Hematopoietic multipotent progenitor cell treated with erythropoietin and hydrocortisone succinate and interleukin-3 and kit ligand, for 8 days (in vitro differentiated cells): ENCODE data around the gene SCD5.

Experiments
- DNase-seq: peaks from one replicate; pipeline ENCODE4 v3.0.0-alpha.2; 2015

The SCD5 gene

DNA sequence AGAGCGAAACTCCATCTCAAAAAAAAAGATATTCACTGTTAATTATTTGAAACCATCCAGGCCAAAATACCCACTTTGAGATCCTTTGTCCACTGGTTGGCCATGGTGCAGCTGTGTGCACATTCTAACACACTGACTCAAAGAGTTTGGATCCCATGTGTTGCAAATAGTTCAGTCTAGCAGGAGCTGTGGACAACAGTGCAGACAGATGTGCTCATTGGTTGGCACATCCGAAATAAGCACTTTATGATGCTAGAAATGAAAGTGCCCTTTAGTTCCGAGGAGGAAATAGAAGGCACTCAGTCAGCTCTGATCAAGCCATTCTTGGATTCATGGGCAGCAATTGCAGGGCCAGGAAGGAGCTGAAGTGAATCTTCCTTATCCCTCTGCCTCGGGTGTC lies 173.8 kb downstream of the SCD5 start:
- DNase-seq: no peak

- no peak for DNase-seq
Measured at GRCh38 chr4:82623121-82623683, 175.4 kb downstream of the SCD5 start.

DNA sequence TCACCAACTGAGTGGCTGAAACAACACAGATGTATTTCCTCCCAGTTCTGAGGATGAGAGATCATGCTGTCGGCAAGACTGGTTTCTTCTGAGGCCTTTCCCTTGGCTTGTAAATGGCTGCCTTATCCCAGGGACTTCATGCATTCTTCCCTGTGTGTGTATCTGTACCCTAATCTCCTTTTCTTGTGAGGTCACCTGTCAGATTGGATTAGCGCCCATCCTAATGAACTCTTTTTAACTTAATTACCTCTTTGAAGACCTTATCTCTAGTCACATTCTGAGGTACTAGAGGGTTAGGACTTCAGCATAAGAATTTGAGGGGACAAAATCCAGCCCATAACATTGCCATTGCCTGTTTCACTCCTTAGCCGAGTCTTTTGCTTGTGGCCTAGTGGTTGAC lies 177.3 kb downstream of the SCD5 start:
- no peak for DNase-seq

- no peak for DNase-seq
Measured at GRCh38 chr4:82620126-82620735, 178.4 kb downstream of the SCD5 start.

- DNase-seq: no peak
Measured at GRCh38 chr4:82618103-82618720, 180.4 kb downstream of the SCD5 start.

GRCh38 chr4:82614838-82615449 lies 183.7 kb downstream of the SCD5 start:
- DNase-seq: peak; percentile 4

DNA sequence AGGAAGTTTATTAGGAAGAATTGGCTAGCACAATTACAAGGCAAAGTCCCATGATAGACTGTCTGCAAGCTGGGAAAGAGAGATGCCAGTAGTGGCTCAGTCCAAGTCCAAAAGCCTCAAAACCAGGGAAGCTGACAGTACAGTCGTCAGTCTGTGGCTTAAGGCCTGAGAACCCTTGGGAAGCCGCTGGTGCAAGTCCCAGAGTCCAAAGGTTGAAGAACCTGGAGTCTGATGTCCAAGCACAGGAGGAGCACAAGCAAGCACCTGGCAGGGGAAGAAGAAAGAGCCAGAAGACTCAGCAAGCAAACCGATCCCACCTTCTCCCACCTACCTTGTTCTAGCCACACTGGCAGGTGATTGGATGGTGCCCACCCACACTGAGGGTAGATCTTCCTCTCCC lies 185.5 kb downstream of the SCD5 start:
- DNase-seq: no peak

DNA sequence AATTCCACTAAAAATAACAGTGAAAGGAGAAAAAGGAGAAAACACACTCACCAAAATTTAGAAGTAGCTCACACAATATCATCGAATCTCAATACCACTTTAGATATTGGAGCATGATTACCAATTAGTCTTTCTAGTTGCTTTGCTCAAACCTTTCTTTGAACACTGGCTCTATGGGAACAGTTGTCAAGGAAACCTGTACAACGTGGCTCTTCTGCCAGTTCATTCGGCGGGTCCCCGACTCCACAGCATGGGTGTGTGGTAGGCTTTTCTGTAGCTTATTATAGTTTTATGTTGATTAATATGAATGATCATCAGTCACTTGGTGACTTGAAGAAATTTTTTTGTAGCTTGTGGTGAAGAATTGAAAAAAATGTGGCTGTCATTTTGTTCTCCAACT lies 186.6 kb downstream of the SCD5 start:
- DNase-seq: no peak

DNA sequence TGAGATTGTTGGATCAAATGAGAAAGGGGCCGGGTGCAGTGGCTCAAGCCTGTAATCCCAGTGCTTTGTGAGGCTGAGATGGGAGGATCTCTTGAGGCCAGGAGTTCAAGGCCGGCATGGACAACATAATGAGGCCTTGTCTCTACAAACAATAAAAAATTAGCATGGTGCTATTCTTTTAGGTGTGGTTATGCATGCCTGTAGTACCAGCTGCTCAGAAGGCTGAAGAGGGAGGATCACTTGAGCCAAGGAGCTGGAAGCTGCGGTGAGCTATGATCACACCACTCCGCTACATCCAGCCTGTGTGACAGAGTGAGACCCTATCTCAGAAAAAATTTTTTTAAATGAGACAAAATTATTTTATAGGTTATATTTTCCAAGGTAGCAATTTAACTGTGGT lies 187.1 kb downstream of the SCD5 start:
- DNase-seq: no peak

DNA sequence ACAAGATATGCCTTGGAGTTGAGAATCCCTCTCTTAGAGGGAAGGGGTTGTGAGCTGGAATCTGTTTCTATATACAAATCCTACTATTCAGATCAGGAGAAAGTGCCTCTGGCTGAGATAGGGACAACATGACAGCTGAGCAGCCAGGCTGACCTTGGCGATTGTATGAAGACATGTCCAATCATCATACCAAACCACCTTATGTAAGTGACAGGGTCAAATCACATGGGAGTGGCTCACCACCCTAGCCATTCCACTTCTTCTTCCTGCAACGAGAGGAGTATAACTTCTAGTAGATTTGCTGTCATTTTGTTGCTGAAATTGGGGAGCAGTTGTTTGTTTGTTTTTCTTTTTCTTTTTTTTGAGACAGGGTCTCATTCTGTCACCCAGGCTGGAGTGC lies 188.6 kb downstream of the SCD5 start:
- no peak for DNase-seq

GRCh38 chr4:82606622-82607021 lies 192.0 kb downstream of the SCD5 start:
- DNase-seq: no peak

- no peak for DNase-seq
Measured at GRCh38 chr4:82604522-82604921, 194.1 kb downstream of the SCD5 start.

- DNase-seq: no peak
Measured at GRCh38 chr4:82601242-82602015, 197.2 kb downstream of the SCD5 start.

GRCh38 chr4:82599336-82599735 lies 199.3 kb downstream of the SCD5 start:
- DNase-seq: peak; percentile 17

- no peak for DNase-seq
Measured at GRCh38 chr4:82594456-82594855, 204.1 kb downstream of the SCD5 start.

GRCh38 chr4:82593411-82593810 lies 205.2 kb downstream of the SCD5 start:
- DNase-seq: no peak

GRCh38 chr4:82592639-82593038 lies 206.0 kb downstream of the SCD5 start:
- DNase-seq: no peak

- no peak for DNase-seq
Measured at GRCh38 chr4:82591592-82591991, 207.0 kb downstream of the SCD5 start.

DNA sequence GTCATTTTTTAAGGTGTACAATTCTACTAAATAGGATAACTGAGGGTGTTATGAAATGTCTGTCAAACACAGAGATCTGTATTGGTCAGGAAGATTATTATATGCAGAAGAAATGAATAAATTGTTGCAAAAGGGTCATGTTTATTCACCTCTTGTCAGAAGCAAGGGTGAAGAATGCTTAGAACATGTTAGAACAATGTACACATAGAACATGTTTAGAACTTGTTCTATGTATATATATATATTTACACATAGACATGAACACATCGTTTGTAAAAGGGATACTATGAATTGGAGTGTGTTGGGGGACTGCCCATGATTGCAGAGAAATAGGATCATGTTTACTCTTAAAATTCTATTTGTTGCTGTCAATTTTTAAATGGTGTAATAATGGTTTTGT lies 208.8 kb downstream of the SCD5 start:
- no peak for DNase-seq

- DNase-seq: no peak
Measured at GRCh38 chr4:82588771-82589270, 209.8 kb downstream of the SCD5 start.

DNA sequence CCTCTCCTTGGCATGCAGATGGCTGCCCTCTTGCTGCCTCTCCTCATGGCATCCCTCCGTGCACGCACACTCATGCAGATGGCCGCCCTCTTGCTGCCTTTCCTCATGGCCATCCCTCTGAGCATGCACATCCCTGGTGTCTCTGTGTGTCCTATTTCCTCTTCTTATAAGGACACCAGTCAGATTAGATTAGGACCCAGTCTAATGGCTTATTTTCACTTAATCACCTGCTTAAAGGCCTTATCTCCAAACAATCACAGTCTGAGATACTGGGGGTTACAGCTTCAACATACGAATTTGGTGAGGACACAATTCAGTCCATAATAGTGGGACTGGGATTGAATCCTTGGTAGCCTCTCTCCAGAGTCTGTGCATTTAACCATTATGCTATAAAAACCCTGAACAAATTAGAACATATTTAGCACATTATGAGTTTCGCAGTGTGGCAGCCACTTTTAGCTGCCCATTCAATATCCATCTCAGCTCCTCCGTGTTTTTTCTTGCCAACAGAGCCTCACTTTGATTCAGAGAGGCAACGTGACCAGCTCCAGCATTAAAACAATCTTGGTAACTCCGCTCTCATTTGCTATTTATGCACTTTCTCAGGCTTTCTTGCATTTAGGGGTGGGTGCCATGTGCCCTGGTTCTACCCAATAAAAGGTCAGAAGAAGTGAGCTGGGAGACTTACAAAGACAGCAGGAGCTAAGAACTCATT lies 210.6 kb downstream of the SCD5 start:
- DNase-seq: no peak

- DNase-seq: no peak
Measured at GRCh38 chr4:82585690-82586435, 212.7 kb downstream of the SCD5 start.
